HS-27A (cell line): Measurements from ENCODE around the gene VIM.
"Not testable (repeated sequence)": the region's sequence is repeated elsewhere in the genome, so short reads cannot be mapped to it uniquely, and the experiment has no call there.

Source experiments
- DNase-seq: peaks from one replicate; pipeline ENCODE4 v3.0.0-alpha.2; 2012; ENCODE audit warnings: low read depth, missing footprints

Gene VIM

DNA sequence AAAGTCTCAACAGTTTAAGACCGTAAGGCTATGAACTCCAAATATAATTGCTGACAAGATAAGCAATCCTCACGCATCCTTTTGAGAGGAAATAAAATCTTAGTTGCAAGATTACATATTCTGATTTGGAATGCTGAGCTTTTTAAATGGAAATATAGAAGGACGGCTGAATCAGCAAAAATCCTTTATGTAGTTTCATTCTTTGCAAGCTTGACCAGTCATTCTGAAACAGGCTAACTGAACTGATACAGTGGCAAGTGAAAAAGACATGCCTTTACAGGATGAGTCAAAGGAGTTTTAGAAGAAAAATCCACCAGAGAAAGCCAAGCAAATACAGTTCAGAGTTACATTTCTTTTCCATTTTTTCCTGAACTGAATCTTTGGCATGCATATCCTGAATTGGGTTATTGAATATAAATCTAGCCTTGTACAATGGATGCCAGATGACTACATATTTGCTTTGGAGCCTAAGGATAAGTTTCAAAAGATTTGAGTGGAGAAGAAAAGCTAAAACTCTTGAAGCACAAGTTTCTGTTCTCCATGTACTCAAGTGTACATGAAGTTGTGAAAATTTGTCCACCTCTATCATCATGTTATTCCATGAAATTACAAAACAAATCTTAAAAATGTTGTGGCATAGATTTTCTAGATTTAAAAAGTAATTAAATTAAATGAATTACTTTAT is 4.4 kb downstream of the VIM start:
- no peak for DNase-seq

DNA sequence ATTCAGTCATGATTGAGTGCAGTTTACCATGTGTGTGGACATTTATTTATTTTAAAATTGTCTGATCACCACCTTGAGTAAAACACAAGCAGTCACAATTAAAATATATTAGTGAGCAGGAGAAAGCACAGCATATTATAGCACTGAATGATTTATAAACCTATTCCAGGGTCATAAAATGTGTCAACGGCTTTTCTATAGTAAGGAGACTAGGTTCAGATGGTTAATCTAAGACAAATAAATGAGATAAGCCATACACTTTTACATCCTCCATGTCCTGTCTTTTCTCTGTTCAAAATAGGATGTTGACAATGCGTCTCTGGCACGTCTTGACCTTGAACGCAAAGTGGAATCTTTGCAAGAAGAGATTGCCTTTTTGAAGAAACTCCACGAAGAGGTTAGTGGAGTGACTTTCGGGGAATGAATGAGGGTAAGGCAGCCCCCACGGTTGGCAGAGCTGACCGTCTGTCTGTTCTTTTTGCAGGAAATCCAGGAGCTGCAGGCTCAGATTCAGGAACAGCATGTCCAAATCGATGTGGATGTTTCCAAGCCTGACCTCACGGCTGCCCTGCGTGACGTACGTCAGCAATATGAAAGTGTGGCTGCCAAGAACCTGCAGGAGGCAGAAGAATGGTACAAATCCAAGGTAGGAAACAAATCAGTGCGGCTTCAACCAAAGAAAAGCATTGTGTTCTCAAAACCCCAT is 5.4 kb downstream of the VIM start:
- no peak for DNase-seq

DNA sequence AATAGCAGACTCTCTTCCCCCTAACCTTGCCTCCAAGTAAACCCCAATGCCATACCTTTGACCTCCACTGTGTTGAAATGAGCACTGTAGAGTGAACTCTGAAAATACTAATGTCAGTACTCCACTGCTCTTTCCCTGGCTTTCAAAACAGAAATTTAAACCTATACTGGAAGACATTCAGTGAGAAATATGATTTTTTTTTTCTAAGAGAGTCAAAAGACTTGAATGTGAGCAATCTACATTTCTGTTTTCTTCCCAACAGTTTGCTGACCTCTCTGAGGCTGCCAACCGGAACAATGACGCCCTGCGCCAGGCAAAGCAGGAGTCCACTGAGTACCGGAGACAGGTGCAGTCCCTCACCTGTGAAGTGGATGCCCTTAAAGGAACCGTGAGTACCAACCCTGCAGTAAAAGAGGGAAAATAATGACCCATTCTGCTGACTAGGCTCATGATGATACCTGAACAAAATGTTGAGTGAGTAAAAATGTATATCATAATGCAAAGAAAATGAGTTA is 6.4 kb downstream of the VIM start:
- no peak for DNase-seq

DNA sequence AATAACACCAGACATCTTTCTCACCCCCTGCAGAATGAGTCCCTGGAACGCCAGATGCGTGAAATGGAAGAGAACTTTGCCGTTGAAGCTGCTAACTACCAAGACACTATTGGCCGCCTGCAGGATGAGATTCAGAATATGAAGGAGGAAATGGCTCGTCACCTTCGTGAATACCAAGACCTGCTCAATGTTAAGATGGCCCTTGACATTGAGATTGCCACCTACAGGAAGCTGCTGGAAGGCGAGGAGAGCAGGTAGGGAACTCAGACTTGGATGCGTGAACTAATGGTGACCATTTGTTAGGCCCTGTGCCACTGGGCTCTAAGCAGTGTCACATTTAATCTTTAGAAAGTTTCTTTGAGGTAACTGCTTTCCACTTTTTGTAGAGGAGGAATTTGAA is 7.1 kb downstream of the VIM start:
- no peak for DNase-seq

DNA sequence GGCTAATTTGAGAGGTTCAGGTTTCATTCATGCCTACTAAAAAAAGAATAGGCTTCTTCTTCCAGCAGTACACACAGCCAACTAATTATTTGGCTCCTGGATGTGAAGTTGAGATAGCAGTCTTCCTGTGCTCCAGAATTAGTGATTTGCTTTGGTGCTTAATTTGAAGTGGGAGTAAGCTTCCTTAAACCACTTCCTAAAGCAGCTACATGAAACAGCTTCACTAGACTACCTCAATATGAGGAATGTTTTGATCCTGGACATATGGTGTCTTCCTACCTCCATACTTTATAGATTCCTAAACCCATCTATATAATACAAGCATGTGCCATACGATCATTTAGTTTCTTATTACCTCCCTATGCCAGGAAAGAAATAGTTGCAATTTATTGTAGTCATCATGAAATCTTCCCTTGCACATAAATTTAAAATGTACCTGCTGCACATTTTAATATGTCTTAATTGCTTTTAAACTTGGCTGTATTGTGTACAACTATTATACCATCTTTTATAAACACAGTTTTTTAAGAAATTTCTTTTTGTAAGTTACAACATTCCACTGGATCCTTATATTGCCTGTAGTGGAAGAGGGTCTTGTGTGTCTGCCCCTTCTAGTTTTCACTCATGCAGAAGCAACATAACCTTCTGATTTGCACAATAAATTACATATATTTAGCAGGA is 8.6 kb downstream of the VIM start:
- no peak for DNase-seq

DNA sequence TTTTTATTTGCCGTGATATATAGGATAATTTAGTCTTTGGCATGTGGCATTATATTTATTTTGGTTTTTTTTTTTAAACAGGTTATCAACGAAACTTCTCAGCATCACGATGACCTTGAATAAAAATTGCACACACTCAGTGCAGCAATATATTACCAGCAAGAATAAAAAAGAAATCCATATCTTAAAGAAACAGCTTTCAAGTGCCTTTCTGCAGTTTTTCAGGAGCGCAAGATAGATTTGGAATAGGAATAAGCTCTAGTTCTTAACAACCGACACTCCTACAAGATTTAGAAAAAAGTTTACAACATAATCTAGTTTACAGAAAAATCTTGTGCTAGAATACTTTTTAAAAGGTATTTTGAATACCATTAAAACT is 9.1 kb downstream of the VIM start:
- no peak for DNase-seq

DNA sequence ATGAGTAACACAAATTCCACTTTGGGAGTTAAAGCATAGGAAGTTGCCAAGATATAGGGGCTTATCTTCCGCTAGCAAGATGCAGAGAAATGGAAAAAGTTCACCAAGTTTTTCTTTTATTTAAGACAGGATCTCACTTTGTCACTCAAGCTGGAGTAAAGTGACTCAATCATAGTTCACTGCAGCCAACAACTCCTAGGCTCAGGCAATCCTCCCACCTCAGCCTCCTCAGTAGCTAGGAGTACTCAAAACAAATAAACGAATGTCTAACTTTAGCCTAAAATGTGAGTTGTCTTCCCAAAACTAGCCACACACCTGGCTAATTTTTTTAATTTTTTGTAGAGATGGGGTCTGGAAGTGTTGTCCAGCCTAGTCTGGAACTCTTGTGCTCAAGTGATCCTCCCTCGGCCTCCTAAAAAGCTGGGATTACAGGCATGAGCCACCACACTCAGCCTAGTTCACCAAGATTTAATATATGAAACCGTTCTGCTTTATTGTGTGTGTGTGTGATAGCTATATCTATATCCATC is 9.9 kb downstream of the VIM start:
- no peak for DNase-seq

DNA sequence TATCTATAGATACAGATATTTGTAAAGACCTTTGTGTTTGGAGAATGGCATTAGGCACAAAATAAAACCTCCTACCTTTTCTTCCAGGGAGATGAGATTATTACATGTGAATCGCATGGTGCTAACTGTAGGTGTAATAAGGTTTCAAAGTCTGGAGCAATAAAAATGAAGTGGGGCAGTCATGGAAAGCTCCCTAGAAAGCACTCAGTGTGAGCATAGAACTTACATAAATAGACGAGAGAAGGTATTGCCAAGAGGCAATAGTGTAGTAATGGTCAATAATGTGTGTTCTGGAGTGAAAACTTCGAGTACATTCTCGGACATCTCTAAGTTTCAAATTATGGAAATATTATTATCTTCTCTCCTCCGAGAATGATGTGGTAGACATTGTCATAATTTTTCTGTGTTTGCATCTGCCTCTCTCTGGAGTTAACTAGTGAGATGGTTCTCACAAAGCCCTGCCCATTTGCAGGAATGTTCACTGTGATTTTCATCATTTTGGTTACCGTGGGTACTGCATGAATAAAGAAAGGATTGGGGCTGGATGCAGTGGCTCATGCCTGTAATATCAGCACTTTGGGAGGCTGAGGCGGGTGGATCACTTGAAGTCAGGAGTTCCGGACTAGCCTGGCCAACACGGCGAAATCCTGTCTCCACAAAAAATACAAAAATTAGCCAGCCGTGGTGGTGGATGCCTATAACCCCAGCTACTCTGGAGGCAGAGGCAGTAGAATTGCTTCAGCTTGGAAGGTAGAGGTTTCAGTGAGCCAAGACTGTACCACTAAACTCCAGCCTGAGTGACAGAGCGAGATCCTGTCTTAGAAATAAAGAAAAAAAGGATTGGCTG is 10.6 kb downstream of the VIM start:
- no peak for DNase-seq

DNA sequence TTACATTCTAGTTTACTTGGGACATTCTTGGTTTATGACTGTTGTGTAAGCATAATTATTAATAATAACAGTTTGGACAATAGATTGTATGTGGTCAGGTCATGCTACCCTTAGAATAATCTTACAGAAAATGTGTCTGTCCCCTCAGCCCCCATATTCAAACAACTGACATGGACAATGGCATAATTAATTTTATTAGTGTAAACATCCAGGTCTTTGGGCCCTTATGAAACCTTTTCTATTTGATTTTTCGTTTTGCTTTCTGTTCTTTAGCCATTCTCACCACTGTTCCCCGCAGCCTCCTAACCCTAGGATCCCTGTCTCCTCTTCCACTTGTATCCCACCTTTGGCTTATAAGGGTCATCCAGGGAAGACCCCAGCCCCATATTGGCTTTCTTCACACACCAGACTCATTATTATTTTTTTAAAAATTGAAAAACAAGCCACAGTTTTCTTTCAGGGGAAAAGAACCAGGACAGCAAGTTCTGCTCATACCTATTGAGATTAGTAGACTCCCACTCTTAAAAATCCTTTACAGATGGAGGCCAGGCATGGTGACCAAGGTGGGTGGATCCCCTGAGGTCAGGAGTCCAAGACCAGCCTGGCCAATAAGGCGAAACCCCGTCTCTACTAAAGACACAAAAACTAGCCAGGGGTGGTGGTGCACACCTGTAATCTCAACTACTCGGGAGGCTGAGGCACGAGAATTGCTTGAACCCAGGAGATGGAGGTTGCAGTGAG is 11.5 kb downstream of the VIM start:
- no peak for DNase-seq

DNA sequence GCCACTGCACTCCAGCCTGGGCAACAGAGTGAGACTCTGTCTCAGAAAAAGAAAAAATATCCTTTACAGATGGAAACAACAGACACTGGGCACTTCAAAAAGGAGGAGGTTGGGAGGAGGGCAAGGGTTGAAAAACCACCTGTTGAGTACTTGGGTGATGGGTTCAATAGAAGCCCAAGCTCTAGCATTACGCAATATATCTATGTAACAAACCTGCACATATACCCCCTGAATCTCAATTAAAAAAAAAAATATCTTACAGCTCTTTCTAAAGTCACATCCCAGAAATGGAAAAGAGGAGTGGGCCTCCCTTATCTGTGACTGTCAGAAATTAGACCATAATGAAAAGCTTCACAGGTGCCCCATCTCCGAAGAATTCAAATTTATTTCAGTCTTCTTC is 12.1 kb downstream of the VIM start:
- DNase-seq = no peak

DNA sequence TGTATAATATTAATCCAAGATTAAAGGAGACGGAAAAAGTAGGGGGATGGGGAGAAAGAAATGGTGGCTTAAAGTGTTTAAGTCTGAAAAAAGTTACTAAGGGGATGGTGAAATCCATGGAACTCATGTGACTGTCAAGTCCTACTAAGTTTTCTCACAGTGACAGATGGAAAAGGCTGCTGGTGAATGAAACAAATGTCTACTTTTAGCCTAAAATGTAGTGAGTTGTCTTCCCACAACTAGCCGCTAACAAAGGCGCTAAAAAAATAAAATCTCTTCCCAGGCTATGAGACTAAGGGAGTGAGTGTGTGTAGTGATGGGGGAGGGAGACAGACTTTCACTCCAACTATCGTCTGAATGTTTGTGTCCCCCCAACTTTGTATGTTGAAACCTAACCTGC is 12.6 kb downstream of the VIM start:
- DNase-seq = no peak

DNA sequence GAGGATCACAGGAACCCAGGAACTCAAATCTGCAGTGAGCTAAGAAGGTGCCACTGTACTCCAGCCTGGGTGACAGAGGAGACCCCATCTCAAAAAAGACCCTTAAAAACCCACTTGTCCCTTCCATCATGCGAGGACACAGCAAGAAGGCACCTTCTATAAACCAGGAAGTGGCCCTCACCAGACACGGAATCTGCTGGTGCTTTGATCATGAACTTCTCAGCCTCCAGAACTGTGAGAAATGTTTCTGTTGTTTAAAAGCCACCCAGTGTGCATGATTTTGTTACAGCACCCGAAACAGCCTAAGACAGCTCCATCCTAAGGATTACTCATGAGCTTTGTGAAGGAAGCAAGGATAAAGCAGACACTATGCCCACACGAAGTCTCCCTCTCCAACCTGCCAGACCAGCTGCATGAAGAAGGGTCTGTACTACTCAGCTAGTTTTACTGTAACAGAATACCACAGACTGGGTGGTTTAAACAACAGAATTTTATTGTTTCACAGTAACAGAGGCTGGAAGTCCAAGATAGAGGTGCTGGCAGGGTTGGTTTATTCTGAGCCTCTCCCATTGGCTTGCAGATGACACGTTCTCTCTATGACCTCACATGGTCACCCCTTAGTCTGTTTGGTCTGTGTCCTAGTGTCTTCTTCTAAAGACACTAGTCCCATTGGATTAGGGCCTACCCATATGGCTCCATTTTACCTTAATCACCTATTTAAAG is 13.7 kb downstream of the VIM start:
- DNase-seq = no peak

DNA sequence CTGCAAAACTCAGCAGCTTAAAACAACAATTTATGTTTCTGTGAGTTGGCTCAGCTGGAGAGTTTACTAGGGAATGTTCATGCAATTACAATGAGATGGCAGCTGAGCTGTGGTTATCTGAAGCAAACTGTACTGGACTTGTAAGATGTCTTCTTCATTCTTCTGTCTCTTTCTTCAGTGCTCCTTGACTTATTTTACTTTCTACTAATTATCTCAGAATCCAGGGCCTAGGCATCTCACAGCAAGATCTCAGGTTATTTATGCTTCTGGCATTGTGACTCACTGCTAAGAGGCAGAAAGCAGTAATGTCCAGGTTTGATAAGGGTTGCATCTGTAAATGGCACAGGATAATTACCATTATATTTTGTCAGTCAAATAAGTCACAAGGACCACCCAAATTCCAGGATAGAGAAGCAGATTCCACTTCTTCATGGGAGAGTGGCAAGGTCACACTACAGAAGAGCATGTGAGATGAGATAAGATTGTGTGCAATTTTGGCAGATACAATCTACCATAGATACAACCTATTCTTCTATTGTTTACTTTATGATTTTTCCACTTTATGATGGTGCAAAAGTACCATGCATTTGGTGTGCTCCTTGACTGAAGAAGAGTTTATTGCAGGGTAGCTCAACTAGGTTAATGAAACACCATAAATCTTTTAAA is 16.8 kb downstream of the VIM start:
- DNase-seq = no peak

DNA sequence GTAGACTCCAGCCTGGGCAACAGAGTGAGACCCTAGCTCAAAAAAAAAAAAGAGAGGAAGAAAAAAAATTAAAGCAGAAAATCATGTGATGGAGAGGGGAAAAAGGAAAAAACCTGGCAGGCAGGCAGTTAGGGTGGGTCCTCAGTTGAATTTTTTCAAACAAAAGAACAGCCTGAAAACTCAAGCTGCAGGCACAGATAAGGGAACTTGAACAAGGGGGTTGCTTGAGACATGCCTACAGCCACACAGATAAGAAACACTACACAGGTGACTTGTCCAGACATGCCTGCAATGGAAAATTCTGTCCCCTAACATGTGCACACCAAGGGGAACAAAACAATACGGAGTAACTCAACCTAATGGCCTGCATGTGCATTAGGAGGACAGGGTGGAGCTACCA is 19.2 kb downstream of the VIM start:
- DNase-seq = no peak

DNA sequence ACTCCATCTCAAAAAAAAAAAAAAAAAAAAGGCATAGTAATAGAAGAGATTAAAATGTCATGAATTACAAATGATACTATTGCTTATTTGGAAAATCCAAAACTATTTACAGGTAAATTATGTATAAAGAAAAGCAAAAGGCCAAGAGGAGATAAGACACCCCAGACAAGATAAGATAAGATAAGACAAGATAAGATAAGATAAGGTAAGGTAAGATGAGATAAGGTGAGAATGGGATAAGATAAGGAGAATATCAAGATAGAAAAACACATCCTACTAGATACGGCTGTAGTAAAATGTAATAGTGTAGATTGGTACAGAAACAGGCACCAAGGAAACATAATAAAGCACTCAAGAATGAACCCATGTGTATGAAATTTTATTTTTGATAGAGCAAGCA is 20.9 kb downstream of the VIM start:
- DNase-seq = no peak

DNA sequence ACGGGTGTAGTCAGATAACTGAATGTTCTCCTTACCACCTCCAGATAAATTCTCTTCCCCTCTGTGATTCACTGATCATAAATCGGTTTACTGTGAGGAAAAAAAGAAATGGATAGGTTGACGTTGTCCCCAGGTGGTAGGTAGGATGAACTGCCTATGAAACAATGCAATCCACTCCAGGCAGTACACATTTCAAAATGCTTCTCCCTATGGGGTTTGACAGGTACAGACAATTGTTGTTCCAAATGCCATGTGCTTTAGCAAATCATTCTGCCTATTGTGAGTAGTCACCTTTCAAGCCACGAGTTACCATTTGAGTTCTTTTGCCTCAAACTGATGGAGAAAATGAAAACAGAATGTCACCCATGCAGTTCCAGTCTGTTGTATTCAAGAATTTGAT is 21.8 kb downstream of the VIM start:
- no peak for DNase-seq

DNA sequence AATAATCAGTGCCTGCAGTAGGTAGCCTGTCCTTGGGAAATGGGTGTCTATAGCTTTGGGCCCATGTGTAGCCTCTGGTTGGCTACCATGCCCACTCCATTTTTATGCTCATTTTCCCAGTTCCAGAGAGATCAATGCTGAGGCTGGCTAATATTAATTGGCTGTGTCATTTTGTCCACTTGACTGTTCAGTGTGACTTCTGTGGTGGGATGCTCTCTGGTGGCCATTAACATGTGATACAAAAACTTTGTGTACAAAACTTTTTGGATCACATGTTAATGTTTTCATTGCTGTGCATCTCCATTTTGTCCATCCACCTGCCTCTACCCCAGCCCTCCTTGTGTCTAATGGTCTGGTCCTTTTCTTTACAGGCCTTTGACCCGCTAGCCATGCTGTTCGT is 22.7 kb downstream of the VIM start:
- DNase-seq = no peak

DNA sequence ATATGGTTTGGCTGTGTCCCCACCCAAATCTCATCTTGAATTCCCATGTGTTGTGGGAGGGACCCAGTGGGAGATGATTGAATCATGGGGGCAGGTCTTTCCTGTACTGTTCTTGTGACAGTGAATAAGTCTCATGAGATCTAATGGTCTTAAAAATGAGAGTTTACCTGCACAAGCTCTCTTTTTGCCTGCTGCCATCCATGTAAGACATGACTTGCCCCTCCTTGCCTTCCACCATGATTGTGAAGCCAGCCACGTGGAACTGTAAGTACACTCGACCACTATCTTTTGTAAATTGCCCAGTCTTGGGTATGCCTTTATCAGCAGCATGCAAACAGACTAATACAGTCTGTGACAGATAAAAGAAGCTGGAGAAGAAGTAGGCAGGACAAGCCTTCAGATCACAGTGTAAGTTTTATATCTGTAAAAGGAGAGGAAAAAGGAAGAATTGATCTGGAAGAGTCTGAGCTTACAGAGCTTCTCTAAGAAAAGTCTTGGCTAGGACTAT is 26.6 kb downstream of the VIM start:
- not testable (repeated sequence) for DNase-seq

DNA sequence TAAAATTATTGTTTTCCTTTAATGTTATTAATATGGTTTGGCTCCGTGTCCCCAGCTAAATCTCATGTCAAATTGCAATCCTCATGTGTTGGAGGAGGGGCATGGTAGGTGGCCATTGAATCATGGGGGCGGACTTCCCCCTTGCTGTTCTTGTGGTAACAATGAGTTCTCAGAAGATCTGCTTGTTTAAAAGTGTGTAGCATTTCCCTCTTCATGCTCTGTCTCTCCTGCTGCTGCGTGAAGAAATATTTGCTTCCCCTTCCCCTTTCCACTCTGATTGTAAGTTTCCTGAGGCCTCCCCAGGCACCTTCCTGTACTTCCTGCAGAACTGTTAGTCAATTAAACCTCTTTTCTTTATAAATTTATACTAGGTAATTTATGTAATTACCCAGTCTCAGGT is 27.5 kb downstream of the VIM start:
- DNase-seq = no peak

DNA sequence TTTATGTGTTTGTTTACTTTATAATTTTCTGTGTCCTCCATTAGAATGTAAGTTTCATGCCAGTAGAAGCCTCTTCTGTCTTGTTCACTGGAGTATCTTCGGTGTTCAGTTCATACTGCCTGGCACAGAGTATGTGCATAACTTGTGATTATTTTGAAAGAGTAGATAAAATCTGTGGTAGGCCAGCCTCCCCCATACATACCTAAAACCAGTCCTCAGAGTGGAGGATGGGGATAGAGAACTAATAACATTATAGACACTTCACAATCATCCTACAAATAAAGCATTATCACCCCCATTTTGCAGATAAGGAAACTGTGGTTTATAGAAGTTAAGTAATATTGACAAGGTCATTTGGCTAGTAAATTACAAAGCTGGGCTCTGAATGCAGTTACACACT is 28.0 kb downstream of the VIM start:
- DNase-seq = no peak
